ENCODE results near the gene WDR86.

Gene WDR86

DNA sequence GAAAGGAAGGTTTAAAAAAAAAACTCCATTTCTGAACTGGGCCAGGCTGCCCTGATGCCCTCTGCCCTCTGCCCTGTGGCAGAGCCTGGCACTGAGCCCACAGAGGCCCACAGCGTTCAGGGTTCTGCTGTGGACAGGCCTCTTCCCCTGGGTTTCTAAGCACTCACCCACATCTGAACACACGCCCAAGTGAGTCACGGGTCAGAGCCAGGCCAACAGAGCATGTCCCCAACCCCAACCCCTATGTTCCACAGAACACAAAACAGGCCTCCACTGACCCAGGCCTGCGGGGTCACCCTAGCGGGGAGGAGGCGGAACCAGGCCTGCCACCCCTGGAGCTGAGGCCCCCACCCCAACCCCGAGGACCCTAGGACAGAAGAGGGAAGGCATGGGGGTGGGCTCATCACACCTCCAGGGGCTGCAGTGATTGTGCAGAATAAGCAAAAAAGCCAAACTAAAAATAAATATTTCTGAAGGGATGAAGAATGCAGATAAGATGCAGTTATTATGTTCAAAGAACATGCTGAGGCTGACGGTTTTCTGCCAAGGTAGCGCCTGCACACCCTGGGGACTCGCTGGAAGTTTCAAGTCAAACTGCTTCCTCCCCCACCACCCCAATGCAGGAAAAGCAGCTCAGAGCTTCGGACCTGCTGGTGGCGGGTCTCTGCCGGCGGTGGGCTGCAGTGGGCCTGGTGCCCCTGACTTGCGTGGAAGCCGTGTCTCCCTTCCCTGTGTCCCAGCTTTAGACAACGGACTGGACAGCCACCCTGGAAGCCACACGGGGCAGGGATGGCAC is 5.4 kb downstream of the WDR86 start:
- H3K27me3 ChIP-seq (ENCODE audit: control insufficient read depth, insufficient read depth, low read length), result peaks cover 9% of the 10 kb centered on the region
- H3K9ac ChIP-seq (ENCODE audit: low read depth, low read length), result no peak overlapping the region
- 0 out of 2 replicates have a peak, but pooled peaks cover 8% of the 10 kb centered on the region for H3K36me3 ChIP-seq (ENCODE audit: control insufficient read depth, insufficient read depth, low read length)
- H3K4me3 ChIP-seq (ENCODE audit: low read depth, low read length), result no peak overlapping the region
- H3K4me1 ChIP-seq (ENCODE audit: control insufficient read depth, insufficient read depth, low read length), result peaks cover 10% of the 10 kb centered on the region; the same call in 1 of the 2 replicates
- no peak overlapping the region for H3K27ac ChIP-seq (ENCODE audit: low read depth, low read length)
- no peaks in the 10 kb centered on the region for H3K9me3 ChIP-seq (ENCODE audit: control insufficient read depth, insufficient read depth, low read length)

DNA sequence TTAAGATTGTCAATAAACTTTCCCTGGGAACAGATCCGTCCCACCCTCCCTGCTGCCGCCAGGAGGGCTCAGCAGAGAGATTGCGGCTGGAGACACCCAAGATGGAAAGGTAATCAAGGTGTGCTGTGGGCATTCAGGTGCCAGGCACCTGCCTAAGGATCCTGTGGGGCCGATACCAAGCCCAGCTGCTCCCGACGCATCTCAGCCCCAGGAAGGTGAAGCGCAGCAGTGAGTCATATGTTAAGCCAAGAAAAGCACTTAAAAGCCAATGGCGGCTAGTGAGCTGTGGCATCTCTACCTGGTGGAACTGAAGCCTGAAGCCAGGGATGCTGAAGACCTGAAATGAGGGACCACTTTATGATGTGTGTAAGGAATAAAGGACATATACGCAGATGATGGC is 6.1 kb downstream of the WDR86 start:
- no peak overlapping the region for H3K27ac ChIP-seq (ENCODE audit: low read depth, low read length)

DNA sequence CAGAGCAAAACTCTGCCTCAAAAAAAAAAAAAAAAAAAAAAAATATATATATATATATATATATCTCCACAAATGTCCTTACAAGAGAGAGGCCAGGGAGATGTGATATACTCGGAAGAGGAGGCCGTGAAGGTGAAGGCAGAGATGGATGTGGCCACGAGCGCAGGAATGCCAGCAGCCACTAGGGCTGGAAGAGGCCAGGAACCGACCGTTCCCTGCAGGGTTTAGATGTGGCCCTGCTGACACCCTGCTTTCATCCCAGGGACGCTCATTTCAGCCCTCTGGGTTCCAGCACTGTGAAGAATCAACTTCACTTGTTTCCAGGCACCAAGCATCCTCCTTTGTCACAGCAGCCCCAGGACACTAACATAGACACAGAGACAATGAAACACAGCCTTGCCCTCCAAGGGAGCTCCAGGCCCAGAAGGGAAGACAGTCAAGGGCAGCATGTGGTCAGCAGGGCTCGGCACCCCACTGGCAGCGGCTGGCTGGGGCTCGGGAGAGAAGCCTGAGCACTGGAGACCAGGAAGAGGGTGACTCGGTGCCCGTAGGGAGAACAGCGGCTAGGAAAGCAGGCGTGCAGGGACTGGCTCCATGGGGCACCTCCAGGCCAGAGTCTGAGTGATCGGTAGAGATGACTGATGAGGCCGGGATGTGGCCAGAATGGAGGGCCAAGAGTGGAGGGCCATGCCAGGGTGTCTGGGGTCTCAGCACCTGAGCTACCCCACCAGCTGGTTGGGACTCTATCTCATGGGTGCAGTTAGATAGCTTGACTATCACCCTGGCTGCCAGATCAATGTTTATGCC is 7.6 kb downstream of the WDR86 start:
- Histone ChIP-seq H3K4me3 (ENCODE audit: low read depth, low read length) (no peak overlapping the region), H3K27me3 (ENCODE audit: control insufficient read depth, insufficient read depth, low read length) (no peaks in the 10 kb centered on the region), H3K4me1 (ENCODE audit: control insufficient read depth, insufficient read depth, low read length) (0 out of 2 replicates have a peak, but pooled peaks cover 5% of the 10 kb centered on the region), H3K9me3 (ENCODE audit: control insufficient read depth, insufficient read depth, low read length) (no peaks in the 10 kb centered on the region), H3K27ac (ENCODE audit: low read depth, low read length) (no peak overlapping the region), H3K36me3 (ENCODE audit: control insufficient read depth, insufficient read depth, low read length) (peaks cover 15% of the 10 kb centered on the region; the same call in 1 of the 2 replicates), H3K9ac (ENCODE audit: low read depth, low read length) (no peak overlapping the region)

More for the DNA sequence above, 6.1 kb downstream of the WDR86 start:
- Histone ChIP-seq H3K9me3 (ENCODE audit: control insufficient read depth, insufficient read depth, low read length) (no peaks in the 10 kb centered on the region), H3K27me3 (ENCODE audit: control insufficient read depth, insufficient read depth, low read length) (peaks cover 5% of the 10 kb centered on the region), H3K4me3 (ENCODE audit: low read depth, low read length) (no peak overlapping the region), H3K9ac (ENCODE audit: low read depth, low read length) (no peak overlapping the region), H3K36me3 (ENCODE audit: control insufficient read depth, insufficient read depth, low read length) (0 out of 2 replicates have a peak, but pooled peaks cover 8% of the 10 kb centered on the region), H3K4me1 (ENCODE audit: control insufficient read depth, insufficient read depth, low read length) (peaks cover 9% of the 10 kb centered on the region; the same call in 1 of the 2 replicates)

DNA sequence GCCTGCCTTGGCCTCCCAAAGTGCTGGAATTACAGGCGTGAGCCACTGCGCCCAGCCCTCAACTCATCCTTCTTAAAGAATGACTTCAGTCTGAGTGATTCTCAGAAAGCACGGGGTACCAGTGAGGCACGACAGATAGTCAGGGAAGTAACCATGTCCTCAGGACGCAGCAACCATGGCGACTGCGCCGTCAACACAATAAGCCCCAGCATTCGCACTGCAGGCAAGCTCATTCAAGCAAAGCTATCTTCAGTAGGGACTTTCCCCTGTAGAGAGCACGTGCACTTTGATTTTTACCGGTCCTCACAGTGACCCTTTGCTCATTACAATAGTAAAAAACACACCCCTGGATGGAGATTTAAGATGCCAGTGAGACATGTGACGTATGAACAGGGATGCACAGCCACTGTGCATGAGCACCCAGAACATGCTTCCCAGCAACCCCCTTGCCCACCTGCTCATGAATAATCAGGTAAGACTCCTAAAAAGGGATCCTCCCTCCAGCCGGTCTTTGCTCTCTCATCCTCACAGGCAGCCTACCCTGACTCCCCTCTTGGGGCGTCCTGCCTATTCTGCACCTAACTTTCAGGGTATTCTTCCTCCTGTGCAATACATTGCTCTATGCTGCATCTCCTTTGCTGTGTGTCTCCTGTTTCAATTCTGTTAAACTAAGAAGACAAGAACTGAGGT is 9.1 kb downstream of the WDR86 start:
- Histone ChIP-seq H3K4me1 (ENCODE audit: control insufficient read depth, insufficient read depth, low read length) (0 out of 2 replicates have a peak, but pooled peaks cover 7% of the 10 kb centered on the region), H3K27me3 (ENCODE audit: control insufficient read depth, insufficient read depth, low read length) (no peaks in the 10 kb centered on the region), H3K9ac (ENCODE audit: low read depth, low read length) (no peak overlapping the region), H3K9me3 (ENCODE audit: control insufficient read depth, insufficient read depth, low read length) (no peaks in the 10 kb centered on the region), H3K4me3 (ENCODE audit: low read depth, low read length) (no peak overlapping the region), H3K27ac (ENCODE audit: low read depth, low read length) (no peak overlapping the region), H3K36me3 (ENCODE audit: control insufficient read depth, insufficient read depth, low read length) (peaks cover 7% of the 10 kb centered on the region; the same call in 1 of the 2 replicates)

DNA sequence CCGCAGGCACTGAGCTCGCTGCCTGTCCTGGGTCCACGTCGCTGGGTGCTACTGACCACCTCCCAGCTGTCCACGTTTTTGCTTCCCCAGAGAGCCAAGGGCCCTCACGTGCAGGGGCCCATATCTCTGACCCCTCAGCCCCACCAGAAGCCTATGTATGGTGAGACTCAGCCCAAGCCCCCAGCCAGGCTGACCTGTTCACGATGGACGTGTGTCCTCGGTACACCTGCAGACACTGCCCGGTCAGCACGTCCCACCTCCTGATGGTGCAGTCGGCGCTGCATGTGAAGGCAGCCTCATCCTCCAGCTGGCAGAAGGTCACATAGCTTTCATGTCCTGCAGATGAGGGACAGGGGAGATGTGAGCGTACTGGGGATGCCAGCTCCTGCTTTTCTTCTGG is 9.9 kb downstream of the WDR86 start:
- no peaks in the 10 kb centered on the region for H3K9me3 ChIP-seq (ENCODE audit: control insufficient read depth, insufficient read depth, low read length)
- no peak overlapping the region for H3K4me3 ChIP-seq (ENCODE audit: low read depth, low read length)
- no peaks in the 10 kb centered on the region for H3K27me3 ChIP-seq (ENCODE audit: control insufficient read depth, insufficient read depth, low read length)
- H3K27ac ChIP-seq (ENCODE audit: low read depth, low read length), result no peak overlapping the region
- peaks cover 11% of the 10 kb centered on the region; the same call in 1 of the 2 replicates for H3K4me1 ChIP-seq (ENCODE audit: control insufficient read depth, insufficient read depth, low read length)
- no peak overlapping the region for H3K9ac ChIP-seq (ENCODE audit: low read depth, low read length)
- H3K36me3 ChIP-seq (ENCODE audit: control insufficient read depth, insufficient read depth, low read length), result peaks cover 7% of the 10 kb centered on the region; the same call in 1 of the 2 replicates

DNA sequence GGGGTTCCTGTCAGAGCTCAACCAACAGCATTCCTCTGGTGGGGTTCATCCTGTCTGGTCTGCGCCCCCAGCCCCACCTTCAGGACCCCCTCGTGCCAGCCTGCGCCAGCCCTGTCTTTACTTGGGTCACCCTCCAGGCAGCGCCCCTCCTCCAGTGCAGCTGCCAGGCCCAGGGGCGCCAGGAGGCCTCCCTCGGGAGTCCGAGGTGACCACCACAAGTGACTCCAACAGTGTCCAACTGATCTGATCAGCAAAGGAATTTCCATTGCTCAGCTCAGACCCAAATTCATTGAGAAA is 10.6 kb downstream of the WDR86 start:
- Histone ChIP-seq H3K4me3 (ENCODE audit: low read depth, low read length) (no peak overlapping the region), H3K9ac (ENCODE audit: low read depth, low read length) (no peak overlapping the region), H3K27me3 (ENCODE audit: control insufficient read depth, insufficient read depth, low read length) (no peaks in the 10 kb centered on the region), H3K4me1 (ENCODE audit: control insufficient read depth, insufficient read depth, low read length) (peaks cover 13% of the 10 kb centered on the region; the same call in 1 of the 2 replicates), H3K36me3 (ENCODE audit: control insufficient read depth, insufficient read depth, low read length) (peaks cover 7% of the 10 kb centered on the region; the same call in 1 of the 2 replicates), H3K27ac (ENCODE audit: low read depth, low read length) (no peak overlapping the region), H3K9me3 (ENCODE audit: control insufficient read depth, insufficient read depth, low read length) (no peaks in the 10 kb centered on the region)

DNA sequence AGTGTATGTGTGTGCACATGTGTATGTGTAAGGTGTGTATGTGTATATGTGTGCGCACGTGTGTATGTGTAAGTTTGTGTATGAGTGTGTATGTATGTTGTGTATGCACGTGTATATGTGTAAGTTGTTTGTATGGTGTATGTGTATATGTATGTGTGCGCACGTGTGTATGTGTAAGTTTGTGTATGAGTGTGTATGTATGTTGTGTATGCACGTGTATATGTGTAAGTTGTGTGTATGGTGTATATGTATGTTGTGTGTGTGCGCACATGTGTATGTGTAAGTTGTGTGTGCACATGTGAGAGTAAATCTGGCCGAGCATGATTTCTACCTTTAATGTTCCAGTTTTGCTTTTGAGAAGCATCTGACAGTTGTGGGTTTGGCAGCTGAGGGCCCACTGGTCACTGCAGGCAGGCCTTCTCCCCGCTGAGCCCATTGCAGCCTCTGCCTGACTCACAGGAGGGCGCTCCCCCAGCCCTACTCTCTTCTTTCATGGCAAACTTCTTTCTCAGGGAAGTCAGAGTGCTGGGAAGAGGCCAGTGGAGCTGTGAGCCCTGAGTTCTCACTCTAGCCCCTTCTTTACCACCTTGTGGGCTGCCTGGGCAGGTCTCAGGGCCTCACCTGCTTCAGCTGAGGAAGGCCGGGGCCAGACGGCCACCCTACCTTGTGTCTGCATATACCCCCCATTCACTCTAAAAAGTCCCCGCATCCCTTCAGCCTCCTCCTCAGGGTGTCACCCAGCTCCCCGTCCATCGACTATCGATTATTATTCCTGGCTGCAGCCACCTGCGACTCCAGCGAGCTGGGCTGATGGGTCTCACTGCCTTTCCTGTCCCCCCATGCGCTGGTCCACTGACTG is 11.2 kb downstream of the WDR86 start:
- H3K27ac ChIP-seq (ENCODE audit: low read depth, low read length), result no peak overlapping the region

DNA sequence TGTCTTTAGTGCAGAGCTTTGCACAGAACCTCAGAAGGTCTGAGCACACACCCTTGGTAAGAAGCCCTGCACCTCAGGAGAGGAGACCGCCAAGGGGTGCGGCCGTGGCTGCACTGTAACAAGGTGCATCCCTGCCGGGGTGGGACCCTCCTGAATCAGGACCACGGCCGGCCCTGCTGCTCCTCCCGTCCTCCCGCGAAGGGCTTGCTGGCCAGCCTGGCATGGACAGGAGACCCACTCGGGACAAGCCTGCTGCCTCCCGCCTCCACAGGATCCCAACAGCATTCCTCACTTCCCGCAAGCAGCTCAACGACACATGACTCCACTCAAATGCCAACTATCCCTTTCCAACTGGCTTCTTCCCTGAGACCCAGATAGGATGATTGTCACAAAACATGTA is 12.8 kb downstream of the WDR86 start:
- H3K27me3 ChIP-seq (ENCODE audit: control insufficient read depth, insufficient read depth, low read length), result no peaks in the 10 kb centered on the region
- H3K27ac ChIP-seq (ENCODE audit: low read depth, low read length), result no peak overlapping the region
- no peaks in the 10 kb centered on the region for H3K9me3 ChIP-seq (ENCODE audit: control insufficient read depth, insufficient read depth, low read length)
- no peak overlapping the region for H3K9ac ChIP-seq (ENCODE audit: low read depth, low read length)
- peaks cover 7% of the 10 kb centered on the region; the same call in 1 of the 2 replicates for H3K36me3 ChIP-seq (ENCODE audit: control insufficient read depth, insufficient read depth, low read length)
- H3K4me3 ChIP-seq (ENCODE audit: low read depth, low read length), result no peak overlapping the region
- H3K4me1 ChIP-seq (ENCODE audit: control insufficient read depth, insufficient read depth, low read length), result peaks cover 13% of the 10 kb centered on the region; the same call in 1 of the 2 replicates

More for the DNA sequence above, 11.2 kb downstream of the WDR86 start:
- Histone ChIP-seq H3K27me3 (ENCODE audit: control insufficient read depth, insufficient read depth, low read length) (no peaks in the 10 kb centered on the region), H3K9me3 (ENCODE audit: control insufficient read depth, insufficient read depth, low read length) (no peaks in the 10 kb centered on the region), H3K4me3 (ENCODE audit: low read depth, low read length) (no peak overlapping the region), H3K36me3 (ENCODE audit: control insufficient read depth, insufficient read depth, low read length) (peaks cover 7% of the 10 kb centered on the region; the same call in 1 of the 2 replicates), H3K9ac (ENCODE audit: low read depth, low read length) (no peak overlapping the region), H3K4me1 (ENCODE audit: control insufficient read depth, insufficient read depth, low read length) (peaks cover 13% of the 10 kb centered on the region; the same call in 1 of the 2 replicates)

DNA sequence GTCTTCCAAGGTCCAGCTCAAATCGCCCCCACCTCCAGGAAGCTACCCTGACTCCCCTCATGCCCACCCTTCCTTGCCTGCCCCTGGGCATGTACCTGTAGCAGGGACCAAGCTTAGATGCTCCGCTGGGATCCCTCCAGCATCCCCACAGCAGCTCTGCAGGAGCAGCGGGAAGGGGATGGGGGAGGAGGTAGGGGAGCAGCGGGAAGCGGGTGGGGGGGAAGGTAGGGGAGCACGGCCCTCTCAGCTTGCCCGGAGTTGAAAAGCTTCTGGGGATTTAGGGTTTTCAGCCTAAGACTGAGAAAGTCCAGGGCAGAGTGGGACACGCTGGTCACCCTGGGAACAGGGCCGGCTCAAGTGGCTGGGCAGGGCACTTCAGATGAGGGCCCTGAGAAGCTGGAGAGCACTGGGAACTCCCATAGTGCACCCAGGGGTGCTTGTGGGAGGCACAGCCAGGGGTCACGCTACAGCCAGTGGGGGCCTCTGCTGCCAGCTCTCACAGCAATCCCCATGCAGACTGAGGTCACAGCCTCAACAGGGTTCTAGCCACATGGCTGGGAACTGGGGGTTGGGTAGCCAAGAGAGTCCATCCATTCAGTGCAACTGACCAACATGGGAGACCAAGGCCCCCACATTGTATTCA is 13.4 kb downstream of the WDR86 start:
- Histone ChIP-seq H3K36me3 (ENCODE audit: control insufficient read depth, insufficient read depth, low read length) (peaks cover 7% of the 10 kb centered on the region; the same call in 1 of the 2 replicates), H3K9me3 (ENCODE audit: control insufficient read depth, insufficient read depth, low read length) (no peaks in the 10 kb centered on the region), H3K27ac (ENCODE audit: low read depth, low read length) (no peak overlapping the region), H3K27me3 (ENCODE audit: control insufficient read depth, insufficient read depth, low read length) (no peaks in the 10 kb centered on the region), H3K4me3 (ENCODE audit: low read depth, low read length) (no peak overlapping the region), H3K9ac (ENCODE audit: low read depth, low read length) (no peak overlapping the region), H3K4me1 (ENCODE audit: control insufficient read depth, insufficient read depth, low read length) (peaks cover 13% of the 10 kb centered on the region; the same call in 1 of the 2 replicates)

DNA sequence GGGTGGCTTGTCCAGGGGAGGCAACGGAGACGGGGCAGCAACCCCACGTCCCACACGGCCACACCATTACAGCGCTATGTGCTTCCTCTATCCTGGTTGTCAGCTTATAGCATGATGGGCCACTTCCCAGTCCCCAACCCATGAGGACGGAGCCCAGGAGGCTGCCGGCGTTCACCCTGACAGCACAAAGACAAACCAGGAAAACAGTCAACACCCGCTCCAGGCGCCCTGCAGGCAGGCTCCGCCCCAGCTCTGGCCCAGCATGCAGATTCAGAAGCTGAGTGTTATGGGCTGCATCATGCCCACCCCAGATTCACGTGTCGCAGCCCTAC is 14.8 kb downstream of the WDR86 start:
- Histone ChIP-seq H3K36me3 (ENCODE audit: control insufficient read depth, insufficient read depth, low read length) (peaks cover 7% of the 10 kb centered on the region; the same call in 1 of the 2 replicates), H3K27ac (ENCODE audit: low read depth, low read length) (no peak overlapping the region), H3K4me1 (ENCODE audit: control insufficient read depth, insufficient read depth, low read length) (peaks cover 8% of the 10 kb centered on the region; the same call in 1 of the 2 replicates), H3K4me3 (ENCODE audit: low read depth, low read length) (no peak overlapping the region), H3K27me3 (ENCODE audit: control insufficient read depth, insufficient read depth, low read length) (no peaks in the 10 kb centered on the region), H3K9ac (ENCODE audit: low read depth, low read length) (no peak overlapping the region), H3K9me3 (ENCODE audit: control insufficient read depth, insufficient read depth, low read length) (no peaks in the 10 kb centered on the region)

All from HUES48 (cell line).